Measurements from ENCODE around the gene RBM38. TPM values are rescaled to one million over a fixed set of nuclear protein-coding genes. Genes with fewer than 3 reads are reported as not detected.

The RBM38 gene
- total and polyA plus RNA-seq, 9 of the 15 experiments (the other 6 are each of a cell fraction or from before 2014, with no cell fraction given) = 0.28 to 82.4 (median 33.2) TPM

- TF ChIP-seq THAP12 (CRISPR knock-in tag; IDR thresholded peaks at IDR 0.05) (peak; percentile 82; the same call in 1 of the 2 replicates), POLR2G (IDR thresholded peaks at IDR 0.05; ENCODE audit: low read depth, low read length) (peak; percentile 85), AFF1 (IDR thresholded peaks at IDR 0.05; ENCODE audit: low read depth in 1 of 2, partially characterized antibody in 2 of 2) (no peak), ATF3 (IDR thresholded peaks at IDR 0.05) (no peak), ATF3 (CRISPR knock-in tag; conservative IDR thresholded peaks at IDR 0.05) (no peak), THRB (CRISPR knock-in tag; conservative IDR thresholded peaks at IDR 0.05) (no peak), ZNF143 (CRISPR knock-in tag; IDR thresholded peaks at IDR 0.05) (peak; percentile 16; the same call in 1 of the 2 replicates), MITF (IDR thresholded peaks at IDR 0.05) (no peak), ZNF507 (tag; conservative IDR thresholded peaks at IDR 0.05) (no peak), CREBBP (IDR thresholded peaks at IDR 0.05; ENCODE audit: low read depth, low read length) (no peak), POLR2A (conservative IDR thresholded peaks at IDR 0.05) (no peak; the same call in 1 of the 2 replicates), ZNF639 (CRISPR knock-in tag; conservative IDR thresholded peaks at IDR 0.05 in 1 of 2, IDR thresholded peaks at IDR 0.05 in 1 of 2) (peak in 1 of 2 experiments; percentile 72; a peak in 2 of 4 replicates), ZNF431 (CRISPR knock-in tag; IDR thresholded peaks at IDR 0.05) (0 out of 2 replicates have a peak, but pooled peaks have one; percentile 15), NR3C1 (CRISPR knock-in tag; IDR thresholded peaks at IDR 0.05) (no peak)
Measured at GRCh38 chr20:57388953-57389694, 2.1 kb upstream of the RBM38 start (continued).
